ENCODE measurements around the gene ALG1.
"Not testable (repeated sequence)": the region's sequence is repeated elsewhere in the genome, so short reads cannot be mapped to it uniquely, and the experiment has no call there.

The ALG1 gene

DNA sequence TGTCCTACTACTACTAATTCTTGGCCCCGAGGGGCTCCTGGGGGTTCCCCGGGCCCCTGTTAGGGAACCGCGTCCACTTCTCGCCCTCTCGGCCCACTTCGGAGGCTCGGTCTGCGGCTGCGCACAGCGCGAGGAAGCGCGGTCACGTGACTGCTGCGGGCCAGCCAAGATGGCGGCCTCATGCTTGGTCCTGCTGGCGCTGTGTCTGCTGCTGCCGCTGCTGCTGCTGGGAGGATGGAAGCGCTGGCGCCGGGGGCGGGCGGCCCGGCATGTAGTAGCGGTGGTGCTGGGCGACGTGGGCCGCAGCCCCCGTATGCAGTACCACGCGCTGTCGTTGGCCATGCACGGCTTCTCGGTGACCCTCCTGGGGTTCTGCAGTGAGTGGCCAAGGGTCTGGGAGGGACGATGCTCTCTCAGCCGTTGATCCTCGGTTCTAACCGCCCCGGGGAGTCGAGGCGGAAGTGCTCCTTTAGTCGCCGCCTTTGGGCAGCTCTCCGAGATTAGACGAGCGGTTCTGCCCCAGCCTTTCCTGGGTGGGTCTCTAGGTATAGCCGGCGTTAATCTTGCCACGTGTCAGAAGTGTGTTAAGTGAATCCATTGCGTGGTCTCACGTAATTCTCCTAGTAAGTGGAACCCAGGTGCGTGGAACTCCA, at the start of gene ALG1:
Gene ALG1 (plus strand): TSS at position 163 of the 653 bp plus-strand sequence. CDS start 7 bp downstream, at position 170.
- peak; percentile 91 for DNase-seq

DNA sequence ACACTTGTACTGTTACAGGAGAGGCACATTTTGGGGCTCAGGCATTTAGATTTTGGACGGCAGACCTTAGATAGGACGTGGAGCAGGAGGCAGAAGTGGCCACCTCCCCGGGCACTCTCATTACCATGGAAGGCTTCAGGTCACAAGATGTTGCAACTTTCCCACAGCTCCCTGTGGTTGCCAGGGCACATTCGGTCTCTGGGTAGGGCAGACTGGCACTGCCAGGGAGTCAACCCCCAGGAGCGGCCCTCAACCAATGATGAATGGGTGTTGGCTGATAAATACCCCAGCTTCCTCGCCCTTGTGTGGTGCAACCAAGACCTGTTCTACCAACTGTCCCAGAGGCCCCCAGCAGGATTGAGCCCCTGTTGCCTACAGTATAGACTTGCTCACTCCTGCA, 49.1 kb upstream of the ALG1 start:
- DNase-seq: no peak

GRCh38 chr16:5024632-5025031, 47.0 kb upstream of the ALG1 start:
- DNase-seq: no peak

DNA sequence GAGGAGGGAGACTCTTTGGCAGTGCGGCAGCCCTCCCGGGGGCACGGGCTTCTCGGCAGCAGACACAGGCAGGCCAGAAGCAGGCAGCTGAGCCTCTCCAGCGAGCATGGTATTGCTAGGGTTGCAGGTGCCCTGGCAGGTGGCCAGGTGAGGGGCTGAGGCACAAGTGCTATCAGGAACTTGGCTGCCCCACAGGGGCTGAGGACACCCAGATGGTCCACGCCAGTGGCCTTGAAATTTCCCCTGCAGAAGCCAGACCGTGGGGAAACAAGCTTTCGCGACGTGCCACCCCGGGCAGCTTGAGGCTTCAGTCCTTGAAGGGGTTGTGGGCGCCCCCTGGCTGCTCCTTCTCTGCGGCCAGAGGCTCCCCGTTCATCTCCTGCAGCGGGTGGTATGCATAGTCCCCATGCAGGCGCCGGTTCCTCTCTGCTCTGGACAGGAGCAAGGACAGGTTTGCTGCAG, 46.4 kb upstream of the ALG1 start:
- peak; percentile 8 for DNase-seq

GRCh38 chr16:5026664-5027063, 45.0 kb upstream of the ALG1 start:
- DNase-seq: no peak

GRCh38 chr16:5027086-5027485, 44.6 kb upstream of the ALG1 start:
- no peak for DNase-seq

- DNase-seq: no peak
Measured at GRCh38 chr16:5027575-5028235, 43.9 kb upstream of the ALG1 start.

DNA sequence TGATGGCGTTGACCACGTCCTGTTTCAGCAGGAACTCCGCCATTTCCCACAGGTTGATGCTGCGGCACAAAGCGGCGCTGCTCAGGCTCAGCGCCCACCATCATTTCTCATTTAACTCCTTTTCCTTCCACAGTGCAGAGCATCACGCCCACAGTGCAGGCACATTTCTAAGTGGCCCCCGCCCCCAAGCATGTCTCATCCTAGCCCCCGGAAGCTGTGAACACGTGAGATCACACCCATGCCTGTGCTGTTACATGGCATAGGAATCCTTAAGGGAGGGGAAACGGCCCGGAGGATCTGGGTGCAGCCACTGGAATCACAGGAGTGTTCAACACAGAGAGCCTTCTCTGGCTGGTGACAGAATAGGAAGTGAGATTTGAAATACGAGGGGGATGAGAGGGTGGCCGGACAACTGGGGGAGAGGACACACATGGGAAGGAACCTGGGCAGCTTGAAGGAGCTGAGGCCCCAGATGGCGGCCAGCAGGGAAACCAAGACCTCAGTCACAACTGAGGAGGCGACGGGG, 42.6 kb upstream of the ALG1 start:
- no peak for DNase-seq

DNA sequence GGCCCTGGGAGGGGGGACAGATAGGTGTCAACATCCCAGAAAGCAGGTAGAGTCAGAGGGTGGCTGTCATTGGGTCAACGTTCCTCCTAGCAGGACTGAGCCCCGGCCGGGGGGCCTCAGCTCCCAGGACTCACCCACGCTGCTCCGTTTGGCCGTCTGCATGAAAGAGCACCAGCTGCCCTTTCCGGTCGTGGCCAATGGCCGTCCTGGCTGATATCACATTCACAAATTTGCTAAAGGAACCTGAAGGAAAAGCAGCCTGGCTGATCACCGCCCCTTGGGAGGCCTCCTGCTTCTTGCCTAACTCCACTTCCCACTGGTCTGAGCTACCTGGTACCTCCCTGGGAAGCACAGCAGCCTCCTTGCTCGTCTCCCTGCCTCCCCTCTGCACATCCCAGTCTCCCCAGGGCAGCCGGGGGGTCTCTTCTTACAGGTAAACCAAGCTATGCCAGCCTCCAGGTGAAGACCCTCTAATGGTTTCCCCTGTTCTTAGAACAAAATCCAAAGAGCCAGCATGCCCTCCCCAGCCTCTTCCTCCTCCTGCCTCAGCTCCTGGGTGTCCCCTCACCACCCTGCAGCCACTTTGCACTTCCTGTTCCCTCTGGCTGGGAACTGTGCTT, 41.3 kb upstream of the ALG1 start:
- DNase-seq: no peak

DNA sequence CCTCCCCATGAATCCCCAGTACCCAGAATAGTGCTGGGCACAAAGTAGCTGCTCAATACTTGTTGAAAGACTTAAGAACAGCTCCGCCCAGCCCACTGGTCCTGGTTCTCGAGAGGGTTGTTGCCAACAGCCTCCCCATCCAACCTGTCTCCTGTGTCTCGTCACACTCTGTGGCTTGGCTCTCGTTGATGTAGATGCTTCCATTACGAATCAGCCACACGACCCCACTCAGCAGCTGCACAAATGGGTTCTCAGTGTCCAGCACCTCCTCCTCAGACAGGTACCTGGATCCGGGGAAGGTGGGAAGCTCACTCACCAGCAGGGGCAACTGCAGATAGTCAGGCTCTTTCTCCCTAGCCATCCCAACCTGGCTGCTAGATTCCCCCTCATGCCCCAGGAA, 40.0 kb upstream of the ALG1 start:
- DNase-seq: no peak

- DNase-seq: no peak
Measured at GRCh38 chr16:5032748-5033167, 38.9 kb upstream of the ALG1 start.

DNA sequence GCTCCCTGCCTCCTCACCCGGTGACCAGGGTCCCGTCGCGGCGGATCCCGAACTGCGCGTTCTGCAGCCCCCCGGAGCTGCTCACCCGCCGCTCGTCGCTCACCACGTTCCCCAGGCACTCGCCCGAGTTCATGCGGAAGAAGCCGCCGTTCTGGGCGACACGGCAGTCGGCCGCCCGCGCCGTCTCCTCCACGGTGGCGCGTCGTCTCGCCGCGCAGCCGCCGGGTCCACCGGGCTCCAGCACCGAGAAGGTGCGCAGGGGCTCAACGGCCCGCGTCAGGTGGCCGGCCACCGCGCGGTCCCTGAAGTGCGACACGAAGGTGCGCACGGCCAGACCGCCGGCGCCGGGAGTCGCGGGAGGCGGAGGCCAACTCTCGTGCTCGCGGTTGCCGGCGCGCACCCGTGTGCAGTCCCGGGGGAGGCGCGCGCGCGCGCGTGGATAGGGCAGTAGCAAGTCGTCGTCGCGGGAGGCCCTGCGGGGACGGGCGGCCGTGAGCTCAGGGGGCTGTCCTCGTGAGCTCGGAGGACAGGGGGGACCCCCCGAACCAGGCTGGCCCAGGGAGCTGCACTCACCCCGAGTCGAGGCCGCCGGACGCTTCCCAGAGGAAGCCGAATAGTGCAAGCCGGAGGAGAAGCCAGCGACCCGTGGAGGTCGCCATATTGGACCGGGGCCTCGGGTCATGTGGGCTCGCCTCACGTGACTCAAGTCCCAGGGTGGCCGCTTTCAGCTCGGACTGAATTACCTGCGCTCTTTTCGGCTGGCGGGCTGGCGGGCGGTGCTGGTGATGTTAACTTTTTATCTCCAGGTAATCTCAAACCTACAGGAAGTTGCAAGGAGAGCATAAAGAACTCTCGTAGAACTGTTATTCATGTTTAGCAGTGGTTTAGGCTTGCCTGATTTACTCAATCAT, 38.1 kb upstream of the ALG1 start, which contains the start of gene NAGPA:
Gene NAGPA (minus strand): TSS at position 680 of the 911 bp plus-strand sequence. CDS start 21 bp downstream, at position 659.
- peak; percentile 86 for DNase-seq

DNA sequence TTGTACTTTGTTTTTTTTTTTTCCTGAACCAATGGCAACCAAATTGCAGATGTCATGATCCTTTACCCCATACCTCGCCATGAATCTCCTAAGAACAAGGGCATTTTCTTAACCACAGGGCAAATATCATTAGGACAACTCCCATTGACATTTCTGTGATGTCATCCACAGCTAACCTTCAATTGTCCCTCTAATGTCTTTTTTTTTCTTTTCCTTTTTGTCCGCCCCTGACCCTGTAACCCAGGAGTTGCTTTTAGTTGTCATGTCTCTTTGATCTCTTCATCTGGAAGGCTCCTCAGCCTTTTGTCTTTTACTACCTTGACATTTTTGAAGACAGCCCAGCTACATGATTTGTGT, 37.5 kb upstream of the ALG1 start:
- no peak for DNase-seq

- no peak for DNase-seq
Measured at GRCh38 chr16:5035909-5036227, 35.8 kb upstream of the ALG1 start.

DNA sequence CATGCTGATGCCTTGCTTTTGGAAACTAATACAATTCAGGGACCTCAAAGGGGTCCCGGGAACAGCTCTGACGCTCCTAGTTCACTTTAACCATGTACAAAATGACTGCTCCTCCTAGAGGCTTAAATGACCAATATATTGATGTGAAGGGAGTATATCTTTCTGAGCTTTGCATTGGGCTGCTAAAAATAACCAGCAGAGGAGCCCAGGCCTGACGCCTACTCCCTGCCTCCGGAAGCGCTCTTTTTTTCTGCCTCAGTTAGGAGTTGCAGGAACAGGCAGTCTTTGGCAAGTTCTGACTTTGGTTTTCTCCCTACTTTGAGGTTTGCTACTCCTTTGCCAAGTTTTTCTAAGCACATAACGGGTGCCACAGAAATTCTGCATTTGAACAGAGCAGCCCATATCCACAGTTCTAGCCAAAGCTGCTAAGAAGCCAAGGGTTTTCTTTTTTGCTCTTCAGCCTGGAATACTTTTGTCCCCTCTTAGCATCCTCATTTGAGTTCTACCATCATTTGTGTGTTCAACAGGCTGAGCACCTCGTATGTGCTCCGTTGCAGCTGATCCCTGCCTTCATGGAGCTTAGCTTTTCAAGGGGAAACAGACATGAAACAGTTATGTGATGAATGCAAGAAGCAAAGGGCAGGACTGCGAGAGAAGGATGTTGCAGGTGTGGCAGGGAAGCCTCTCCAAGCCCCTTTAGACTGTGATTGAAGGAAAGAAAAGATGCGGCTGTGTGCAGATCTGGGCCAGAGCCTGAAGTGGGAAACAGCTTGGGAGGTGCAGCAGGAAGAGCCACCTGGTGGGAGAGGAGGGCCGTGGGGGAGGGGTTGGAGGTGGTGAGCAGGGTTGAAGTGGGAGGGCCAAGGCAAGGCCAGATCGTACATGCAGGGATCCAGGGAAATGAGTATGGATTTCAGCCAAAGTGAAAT, 35.2 kb upstream of the ALG1 start:
- DNase-seq: no peak

- DNase-seq: no peak
Measured at GRCh38 chr16:5040451-5040850, 31.2 kb upstream of the ALG1 start.

GRCh38 chr16:5041600-5042133, 30.0 kb upstream of the ALG1 start:
- DNase-seq: no peak

DNA sequence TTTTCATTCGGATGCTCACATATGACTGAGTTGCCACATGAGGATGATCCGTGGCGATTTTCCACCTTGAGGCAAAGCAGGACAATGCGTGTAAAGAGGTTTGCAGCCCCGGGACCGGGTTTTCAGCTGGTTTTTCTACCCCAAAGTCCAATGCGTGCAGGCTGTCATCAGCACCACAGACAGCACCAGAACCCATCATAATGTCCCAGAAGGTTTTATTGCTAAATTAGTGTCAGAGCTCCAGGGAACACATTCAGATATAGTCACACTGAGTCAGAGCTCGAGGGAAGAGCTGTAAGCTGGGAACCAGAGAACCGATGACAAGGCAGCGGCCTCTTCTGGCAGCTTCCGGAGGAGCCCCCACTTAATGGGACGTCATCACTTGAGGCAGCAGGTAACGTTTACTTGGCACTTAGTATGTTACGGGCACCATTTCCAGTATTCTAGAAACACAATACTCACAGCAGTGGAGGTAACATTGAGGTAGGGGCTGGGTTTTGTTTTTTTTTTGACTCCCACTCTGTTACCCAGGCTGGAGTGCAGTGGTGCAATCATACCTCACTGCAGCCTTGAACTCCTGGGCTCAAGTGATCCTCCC, 29.0 kb upstream of the ALG1 start:
- no peak for DNase-seq

GRCh38 chr16:5044011-5044540, 27.6 kb upstream of the ALG1 start:
- DNase-seq: no peak

- not testable (repeated sequence) for DNase-seq
Measured at GRCh38 chr16:5044581-5044980, 27.1 kb upstream of the ALG1 start.
